ENCODE results near the gene ASS1.

Gene ASS1

GRCh38 chr9:130539420-130540223 lies 94.9 kb downstream of the ASS1 start:
- peak; percentile 12 to 39 (median 16) for DNase-seq

- DNase-seq: no peak
These were observed 96.8 kb downstream of the ASS1 start for GRCh38 chr9:130541533-130541932.

- DNase-seq: no peak
These were observed 97.3 kb downstream of the ASS1 start for GRCh38 chr9:130542038-130542437.

- no peak for DNase-seq
These were observed 97.9 kb downstream of the ASS1 start for GRCh38 chr9:130542457-130543228.

- no peak for DNase-seq
These were observed 98.6 kb downstream of the ASS1 start for GRCh38 chr9:130543368-130543767.

- DNase-seq: peak; percentile 21 to 54 (median 26)
These were observed 99.1 kb downstream of the ASS1 start for GRCh38 chr9:130543859-130544258.

- peak; percentile 35 to 48 (median 39) for DNase-seq
These were observed 99.6 kb downstream of the ASS1 start for GRCh38 chr9:130544364-130544763.

GRCh38 chr9:130548103-130548502 lies 103.3 kb downstream of the ASS1 start:
- no peak for DNase-seq

GRCh38 chr9:130549093-130549735 lies 104.5 kb downstream of the ASS1 start:
- no peak for DNase-seq

All from suppressor macrophage treated with lipopolysaccharide for 1 hour (primary cell).